Urothelium cell line (cell line): ENCODE measurements around the gene MC2R.

Source experiments
- DNase-seq: peaks from one replicate; pipeline ENCODE4 v3.0.0; 2011; ENCODE audit warnings: low spot score, mixed read lengths
- FAIRE-seq: peaks from 2 replicates; lab custom pipeline; 2011; peaks lifted over from hg19 to GRCh38; lab: Jason Lieb, UNC

The MC2R gene

GRCh38 chr18:13834496-13835015 is 80.8 kb downstream of the MC2R start:
- FAIRE-seq (no peak), DNase-seq (no peak)
